Measurements from ENCODE around the gene MCCC1.
"Not testable (repeated sequence)": the region's sequence is repeated elsewhere in the genome, so short reads cannot be mapped to it uniquely, and the experiment has no call there.

DNA sequence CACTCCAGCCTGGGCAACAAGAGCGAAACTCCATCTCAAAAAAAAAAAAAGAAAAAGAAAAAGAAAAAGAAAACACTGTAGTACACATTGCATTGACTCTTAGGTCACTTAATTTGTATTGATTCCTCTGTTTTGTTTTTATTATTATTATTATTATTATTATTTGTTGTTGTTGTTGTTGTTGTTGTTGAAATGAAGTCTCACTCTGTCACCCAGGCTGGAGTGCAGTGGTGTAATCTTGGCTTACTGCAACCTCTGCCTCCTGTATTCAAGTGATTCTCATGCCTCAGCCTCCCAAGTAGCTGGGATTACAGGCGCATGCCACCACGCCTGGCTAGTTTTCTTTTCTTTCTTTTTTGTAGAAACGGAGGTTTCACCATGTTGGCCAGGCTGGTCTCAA is 8.1 kb upstream of the MCCC1 start:
- TF ChIP-seq POLR2A (IDR thresholded peaks at IDR 0.05; ENCODE audit: low read depth); EP300 (IDR thresholded peaks at IDR 0.05): not testable (repeated sequence)
- TF ChIP-seq, protein P1, sequence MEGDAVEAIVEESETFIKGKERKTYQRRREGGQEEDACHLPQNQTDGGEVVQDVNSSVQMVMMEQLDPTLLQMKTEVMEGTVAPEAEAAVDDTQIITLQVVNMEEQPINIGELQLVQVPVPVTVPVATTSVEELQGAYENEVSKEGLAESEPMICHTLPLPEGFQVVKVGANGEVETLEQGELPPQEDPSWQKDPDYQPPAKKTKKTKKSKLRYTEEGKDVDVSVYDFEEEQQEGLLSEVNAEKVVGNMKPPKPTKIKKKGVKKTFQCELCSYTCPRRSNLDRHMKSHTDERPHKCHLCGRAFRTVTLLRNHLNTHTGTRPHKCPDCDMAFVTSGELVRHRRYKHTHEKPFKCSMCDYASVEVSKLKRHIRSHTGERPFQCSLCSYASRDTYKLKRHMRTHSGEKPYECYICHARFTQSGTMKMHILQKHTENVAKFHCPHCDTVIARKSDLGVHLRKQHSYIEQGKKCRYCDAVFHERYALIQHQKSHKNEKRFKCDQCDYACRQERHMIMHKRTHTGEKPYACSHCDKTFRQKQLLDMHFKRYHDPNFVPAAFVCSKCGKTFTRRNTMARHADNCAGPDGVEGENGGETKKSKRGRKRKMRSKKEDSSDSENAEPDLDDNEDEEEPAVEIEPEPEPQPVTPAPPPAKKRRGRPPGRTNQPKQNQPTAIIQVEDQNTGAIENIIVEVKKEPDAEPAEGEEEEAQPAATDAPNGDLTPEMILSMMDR (IDR thresholded peaks at IDR 0.05): not testable (repeated sequence)
